Putamen (tissue), 1 donor: ENCODE results near the gene SLC29A2.

Experiments
- DNase-seq: peaks from one replicate; pipeline ENCODE4 v3.0.0-alpha.2; 2016; ENCODE audit warnings: low spot score

Gene SLC29A2, protein sequence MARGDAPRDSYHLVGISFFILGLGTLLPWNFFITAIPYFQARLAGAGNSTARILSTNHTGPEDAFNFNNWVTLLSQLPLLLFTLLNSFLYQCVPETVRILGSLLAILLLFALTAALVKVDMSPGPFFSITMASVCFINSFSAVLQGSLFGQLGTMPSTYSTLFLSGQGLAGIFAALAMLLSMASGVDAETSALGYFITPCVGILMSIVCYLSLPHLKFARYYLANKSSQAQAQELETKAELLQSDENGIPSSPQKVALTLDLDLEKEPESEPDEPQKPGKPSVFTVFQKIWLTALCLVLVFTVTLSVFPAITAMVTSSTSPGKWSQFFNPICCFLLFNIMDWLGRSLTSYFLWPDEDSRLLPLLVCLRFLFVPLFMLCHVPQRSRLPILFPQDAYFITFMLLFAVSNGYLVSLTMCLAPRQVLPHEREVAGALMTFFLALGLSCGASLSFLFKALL

DNA sequence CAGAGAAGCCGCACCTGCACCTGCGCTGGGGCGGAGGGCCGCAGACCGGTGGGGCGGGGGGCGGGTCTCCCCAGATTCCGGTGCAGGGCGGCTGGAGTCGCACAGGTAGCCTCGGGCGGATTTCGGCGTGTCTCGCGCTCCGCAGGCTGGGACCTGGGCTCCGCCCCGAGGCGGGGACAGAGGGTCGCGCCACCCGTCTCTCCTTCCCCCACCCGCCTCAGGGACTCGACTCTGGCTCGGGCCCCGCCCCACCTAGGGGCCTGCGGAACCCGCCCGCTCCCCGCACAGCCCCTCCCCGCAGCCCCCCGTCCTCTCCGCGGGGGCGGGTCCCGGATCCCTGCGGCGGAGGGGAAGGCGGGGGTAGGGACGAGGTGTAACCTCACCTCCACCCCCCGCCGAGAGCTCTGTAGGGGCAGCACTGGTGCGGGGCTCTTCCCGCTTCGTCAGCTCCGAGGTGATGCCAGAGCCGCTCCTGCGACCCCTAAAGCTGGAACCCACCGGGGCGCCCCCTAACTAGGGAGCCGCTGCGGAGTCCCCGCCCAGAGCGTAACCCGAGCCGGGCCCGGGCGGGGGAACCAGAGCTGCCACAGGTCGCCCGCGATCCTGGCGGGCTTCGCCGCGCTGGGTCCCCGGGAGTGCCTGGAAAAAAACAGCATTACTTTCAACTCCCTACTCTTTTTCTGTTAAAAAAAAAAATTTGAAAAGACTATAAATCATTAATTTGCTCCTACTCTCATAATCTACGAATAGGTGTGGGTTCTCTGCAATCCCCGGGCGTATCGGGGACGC, at the start of gene SLC29A2:
Gene SLC29A2 (minus strand): TSS at position 134 of the 789 bp plus-strand sequence. CDS start 169 bp downstream, outside the sequence.
- DNase-seq, result peak; percentile 46

DNA sequence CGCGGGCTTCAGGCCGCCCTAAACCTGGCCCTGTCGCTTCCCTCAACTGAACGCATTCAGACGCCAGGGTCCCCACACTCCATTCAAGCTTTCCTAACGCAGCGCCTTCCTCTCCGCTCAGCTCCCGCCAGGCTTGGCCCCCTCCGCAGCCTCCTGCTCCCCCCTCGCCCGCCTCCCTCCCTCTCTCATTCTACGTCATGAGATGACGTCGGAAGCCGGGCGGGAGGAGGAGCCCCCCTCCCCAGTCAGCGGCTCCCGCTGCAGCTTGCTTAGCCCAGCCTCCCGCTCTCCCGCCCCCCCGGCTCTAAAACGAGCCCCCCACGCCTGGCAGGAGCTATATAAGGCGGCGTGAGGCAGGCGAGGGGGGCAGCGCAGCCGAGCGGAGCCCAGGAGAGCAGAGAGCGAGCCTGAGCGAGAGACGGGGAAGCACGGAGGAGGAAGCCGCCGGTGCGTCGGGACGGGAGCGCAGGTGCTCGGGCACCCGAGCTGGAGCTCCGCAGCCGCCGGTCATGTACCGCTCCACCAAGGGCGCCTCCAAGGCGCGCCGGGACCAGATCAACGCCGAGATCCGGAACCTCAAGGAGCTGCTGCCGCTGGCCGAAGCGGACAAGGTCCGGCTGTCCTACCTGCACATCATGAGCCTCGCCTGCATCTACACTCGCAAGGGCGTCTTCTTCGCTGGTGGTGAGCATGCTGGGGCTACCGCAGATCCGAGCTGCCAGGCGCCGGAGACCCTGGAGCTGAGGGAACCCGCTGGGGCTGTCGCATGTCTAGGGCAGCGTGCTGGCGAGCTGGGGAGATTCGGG, 49.3 kb upstream of the SLC29A2 start, which contains the start of gene NPAS4:
Gene NPAS4 (plus strand): TSS at position 365 of the 806 bp plus-strand sequence. CDS start 145 bp downstream, at position 510.
- DNase-seq, result peak; percentile 77

DNA sequence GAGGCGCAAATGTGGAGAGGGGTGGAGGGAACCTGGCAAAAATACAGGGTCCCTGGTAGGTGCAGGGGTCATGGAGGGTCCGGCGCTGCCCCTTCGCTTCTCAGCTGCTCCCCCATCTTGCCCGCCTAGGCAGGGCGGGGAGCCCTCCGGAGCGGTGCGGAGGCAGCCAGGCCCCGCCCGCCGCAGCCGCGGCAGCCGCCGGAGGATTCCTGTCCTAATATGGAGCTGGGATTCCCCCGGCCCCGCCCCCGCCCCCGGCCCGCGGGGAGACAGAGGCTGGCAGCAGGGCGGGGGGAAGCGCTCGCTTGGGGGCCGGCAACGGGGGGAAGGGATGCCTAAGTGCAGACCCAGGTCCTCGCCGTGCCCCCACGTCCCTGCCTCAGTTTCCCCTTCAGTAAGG, 48.3 kb upstream of the SLC29A2 start:
- DNase-seq, result no peak

DNA sequence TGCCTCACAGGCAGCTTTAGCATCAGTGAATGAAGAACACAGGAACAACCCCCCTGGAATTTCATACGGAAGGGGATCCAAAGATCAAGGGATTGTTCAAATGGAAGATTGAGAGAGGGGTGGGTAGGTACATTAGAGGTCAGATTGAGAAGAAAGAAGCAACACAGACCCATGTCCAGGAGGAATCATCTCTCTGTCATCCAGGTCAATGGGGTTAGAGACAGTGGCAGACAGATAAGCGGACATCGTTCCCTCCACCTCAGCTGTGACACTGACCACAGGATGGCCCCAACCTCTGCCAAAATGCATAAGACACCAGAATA, 47.4 kb upstream of the SLC29A2 start:
- DNase-seq, result no peak

DNA sequence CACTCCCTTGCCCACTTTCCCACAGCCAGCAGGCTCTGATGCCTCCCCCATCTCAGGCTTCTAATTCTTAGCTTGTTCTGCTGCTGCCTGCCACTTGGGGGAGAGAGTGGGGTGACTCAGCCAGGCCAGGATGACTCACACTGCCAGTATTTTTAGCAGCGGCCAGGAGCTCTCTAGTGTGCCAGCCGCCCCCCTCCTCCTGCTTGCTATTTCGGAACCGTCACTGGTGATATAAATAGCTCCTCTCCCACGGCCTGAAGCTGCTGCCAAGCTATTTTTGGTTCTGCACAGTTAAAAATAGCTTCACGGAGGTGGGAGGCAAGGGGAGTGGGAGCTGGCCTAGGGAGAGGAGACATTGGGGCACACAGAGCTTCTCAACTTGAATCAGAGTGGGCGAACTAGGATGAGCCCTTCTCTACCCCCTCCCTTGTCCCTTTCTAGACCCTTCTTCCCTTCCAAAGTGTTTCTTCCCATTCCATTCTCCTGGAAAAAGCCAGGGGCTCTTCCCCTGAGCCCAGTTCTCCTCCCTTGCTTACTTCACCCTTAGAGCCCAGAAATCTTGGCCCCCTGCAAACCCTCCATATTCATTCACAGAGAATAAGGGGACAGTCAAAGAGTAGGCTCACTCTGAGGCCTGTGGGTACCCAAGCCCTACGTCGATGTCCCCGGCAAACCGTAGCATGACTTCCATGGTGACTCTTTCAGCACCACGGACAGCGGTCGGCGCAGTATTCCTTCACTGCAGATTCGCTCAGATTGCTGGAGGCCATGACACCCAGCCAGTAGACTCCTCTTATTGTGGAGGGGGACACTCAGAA, 46.8 kb upstream of the SLC29A2 start:
- peak; percentile 80 for DNase-seq

DNA sequence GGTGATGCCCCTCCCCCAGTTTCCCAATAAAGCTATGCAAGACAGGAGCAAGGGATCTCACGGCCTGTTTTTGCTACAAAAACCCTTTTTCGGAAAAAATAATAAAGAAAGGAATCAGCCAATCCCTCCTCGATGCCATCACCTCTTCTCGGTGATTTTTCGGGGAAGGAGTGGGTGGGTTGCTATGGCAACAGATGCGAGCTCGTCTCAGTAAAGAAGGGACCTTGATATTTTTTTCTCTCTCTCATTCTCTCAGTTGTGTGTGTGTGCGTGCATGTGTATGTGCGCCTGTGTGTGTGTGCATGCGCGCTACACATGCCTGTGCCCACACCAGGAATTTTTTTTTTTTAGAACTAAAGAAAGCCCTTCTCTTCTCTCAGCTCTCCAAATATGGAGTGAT, 45.4 kb upstream of the SLC29A2 start:
- peak; percentile 85 for DNase-seq

DNA sequence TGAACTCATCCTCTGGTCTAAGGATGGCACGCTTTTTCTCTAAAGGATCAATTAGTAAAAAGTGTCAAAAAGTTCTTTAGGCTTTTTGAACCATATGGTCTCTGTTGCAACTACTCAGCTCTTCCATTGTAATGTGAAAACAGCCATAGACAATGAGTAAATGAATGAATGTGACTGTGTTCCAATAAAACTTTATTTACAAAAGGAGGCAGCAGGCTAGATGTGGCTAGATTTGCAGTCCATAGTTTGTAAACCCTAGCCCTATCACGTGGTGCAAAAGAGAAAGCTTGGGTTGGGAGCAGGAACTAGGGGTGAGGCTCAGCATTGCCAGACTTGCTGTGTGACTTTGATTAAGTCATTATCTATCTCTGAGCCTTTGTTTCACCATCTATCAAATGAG, 43.9 kb upstream of the SLC29A2 start:
- DNase-seq, result no peak

DNA sequence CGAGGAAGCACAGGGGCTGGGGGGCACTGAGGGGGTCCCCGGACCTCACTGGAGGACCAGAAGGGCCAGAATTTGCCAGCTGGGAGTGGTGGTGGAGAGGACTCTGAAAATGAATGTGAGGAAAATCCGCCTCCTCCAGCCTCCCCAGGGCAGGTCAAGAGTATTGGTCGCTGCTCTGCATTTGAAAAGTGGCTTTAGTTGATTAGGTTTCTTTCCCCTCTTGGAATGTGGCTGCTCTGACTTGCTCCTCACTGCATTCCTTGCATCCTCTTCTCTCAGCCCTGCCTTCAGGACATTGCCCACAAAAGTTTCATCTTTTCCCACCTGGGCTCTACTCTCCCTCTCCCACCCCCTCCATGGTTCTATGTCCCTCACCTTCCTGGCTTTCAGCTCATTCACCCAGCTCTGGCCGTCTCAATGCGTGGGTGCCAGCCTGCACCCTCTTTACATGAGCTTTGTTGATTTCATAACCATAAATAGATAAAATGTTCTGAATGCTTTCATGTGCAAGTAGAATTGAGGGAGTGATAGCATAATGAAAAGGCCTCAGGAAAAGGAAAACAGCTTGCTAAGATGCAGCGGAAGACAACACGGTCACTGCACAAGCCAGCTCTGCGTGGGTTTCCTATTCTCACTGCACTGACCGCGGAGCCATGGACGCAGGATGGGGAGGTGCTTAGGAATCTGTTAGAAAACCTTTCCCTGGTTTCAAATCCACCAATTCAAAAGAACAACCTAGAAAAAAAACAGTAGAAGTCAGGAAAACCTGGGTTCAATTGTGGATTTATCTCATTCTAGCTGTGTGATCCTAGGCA, 42.8 kb upstream of the SLC29A2 start:
- DNase-seq, result no peak

DNA sequence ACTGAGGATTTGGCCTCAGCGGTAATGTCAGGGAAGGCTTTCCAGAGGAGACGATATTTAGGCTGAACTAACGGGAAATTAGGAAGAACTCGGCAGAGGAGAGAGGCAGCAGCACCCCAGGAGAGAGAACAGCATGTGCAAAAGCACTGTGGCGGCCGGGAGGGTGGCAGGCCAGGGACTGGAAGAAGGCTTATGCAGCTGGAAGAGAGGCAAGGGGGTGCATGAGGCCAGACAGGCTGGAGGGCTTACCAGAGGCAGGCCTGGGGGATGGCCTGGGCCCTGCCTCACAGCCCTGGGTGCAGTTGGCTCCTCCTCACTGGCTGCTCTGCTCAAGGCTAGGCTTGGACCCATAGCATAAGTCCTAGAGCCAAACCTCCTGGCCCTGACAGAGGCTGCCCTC, 41.6 kb upstream of the SLC29A2 start:
- no peak for DNase-seq

DNA sequence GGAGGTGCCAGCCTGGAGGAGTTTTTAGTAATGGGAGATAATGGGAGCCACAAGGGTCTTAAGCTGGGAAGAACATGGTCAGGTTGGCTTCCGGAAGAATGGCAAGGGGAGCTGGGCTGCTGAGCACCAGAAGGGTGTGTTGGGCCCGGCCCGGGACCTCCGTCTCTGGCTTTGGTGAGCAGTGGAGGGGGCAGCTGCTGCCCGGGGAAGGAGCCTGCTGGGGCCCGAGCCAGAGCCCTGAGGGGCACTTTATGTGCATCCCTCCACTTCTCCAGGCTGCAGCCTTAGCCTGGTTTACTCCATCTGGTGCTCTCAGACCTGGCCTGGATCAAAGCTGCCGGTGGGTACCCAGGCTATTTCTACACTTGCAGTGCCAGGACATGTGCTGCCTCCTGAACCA, 40.5 kb upstream of the SLC29A2 start:
- no peak for DNase-seq

DNA sequence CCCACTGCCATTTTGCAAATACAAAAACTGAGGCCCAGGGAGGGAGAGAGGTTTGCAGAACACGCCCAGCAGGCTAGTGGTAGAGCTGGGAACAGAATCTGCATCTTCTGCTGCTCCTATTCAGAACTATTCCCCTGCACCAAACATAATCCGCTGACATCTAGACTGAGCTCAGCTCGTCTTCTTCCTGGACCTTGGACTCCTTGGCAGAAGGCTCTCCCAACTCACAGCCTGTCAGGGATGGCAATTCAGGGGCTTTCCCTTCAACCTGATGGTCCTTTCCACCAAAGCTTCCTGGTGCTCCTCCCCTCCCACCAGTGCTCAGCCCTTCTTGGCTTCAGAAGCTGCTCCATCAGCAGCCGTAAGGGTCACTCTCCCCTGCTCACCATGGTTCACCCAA, 39.8 kb upstream of the SLC29A2 start:
- no peak for DNase-seq

DNA sequence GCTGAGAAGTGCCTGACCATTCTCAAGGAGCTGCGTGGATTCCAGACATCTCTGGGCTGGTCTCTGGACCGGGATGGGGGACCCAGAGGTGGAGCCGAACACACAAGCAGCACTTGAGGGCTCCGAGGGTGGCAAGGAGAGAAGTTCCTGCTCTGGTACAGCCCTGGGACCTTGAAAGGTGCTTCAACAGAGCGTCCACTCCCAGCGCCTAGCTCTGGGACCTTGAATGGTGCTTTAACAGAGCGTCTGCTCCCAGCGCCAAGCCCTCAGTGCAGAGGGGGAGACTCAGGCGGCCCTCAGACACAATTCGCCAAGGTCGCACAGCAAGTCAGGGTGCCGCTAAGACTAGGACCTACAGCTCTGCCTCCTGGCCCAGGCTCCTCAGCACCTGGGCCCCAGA, 38.6 kb upstream of the SLC29A2 start:
- no peak for DNase-seq

DNA sequence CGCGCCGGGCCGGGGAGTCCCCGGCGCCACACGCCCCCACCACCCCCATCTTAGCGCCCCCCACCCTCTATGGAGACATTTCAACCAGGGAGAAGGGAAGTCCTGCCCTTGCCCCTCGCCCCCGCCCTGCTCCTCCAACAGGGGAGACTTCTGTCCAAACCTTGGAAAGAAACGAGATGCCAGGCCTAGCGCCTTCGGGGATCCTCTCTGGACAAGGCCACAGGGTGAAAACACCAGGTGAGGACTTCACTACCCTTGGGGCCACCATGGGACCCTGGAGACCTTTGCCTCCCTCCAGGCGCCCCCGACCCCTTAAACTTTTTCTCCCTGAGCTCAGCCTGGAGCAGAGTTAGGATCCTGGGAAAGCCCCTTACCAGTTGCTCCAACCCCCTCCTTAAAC, 37.7 kb upstream of the SLC29A2 start:
- DNase-seq, result no peak

DNA sequence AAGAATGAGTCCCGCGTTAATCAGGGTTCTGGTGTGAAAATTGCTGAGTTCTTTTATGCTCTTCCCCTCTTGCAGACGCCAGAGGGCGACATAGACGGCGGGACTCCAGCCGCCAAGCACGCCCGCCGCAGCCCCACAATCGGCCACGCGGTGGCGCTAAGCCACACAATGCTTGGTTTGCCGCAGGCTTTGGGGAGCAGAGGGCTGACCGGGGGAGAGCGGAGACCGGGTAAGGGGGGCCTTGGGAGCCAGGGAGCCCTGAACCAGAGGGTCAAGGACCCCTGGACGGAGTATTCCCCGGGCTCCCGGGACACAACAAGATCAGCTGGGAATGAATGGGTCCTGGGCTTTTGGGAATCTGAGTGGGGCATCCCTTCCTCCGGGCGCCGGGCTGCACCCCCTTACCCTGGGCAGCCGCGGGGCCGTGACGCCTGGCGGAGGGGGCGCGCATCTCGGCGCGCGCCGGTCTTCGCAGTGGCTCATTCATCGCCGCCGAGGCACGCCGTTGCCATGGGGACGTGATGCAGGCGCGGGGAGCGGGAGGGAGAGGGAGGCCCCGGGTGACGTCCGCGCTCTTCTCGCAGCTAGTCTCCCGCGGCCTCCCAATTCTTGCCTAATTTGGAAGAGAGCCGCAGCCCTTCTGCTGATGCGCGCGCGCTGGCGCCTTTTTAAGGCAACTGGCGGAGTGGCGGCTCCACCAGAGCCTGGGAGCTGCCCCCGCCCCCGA, 37.1 kb upstream of the SLC29A2 start:
- peak; percentile 86 for DNase-seq

DNA sequence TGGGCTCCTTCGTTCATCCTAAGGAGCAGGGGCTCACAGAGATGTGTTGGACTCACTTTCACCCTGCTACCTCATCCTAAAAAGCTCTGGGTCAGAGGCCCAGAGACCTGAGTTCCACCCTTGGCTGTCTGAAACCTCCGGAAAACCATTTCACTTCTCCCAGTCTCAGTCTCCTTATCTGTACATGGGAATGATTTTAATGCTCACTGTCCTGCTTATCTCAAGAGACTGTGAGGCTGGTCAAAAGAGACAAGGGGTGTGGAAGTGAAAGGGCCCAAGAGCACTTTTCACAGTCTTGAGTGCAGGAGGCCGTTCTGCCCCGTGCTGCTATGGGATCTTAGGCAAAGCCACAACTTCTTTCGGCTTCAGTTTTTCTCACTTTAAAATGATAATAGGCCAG, 36.1 kb upstream of the SLC29A2 start:
- no peak for DNase-seq

DNA sequence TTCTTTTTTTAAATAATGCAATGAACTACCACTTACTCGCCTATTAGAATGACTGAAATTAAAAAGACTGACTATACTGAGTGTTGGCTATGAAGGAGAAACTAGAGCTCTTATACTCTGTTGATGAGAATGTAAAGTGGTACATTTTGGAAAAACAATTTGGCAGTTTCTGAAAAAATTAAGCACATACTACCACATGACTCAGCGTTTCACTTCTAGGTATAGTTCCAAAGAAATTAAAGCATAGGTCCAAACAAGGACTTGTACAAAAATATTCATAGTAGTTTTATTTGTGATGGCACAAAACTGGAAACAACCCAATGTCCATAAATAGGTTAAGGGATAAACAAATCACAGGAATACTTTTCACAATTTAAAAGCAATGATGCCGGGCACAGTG, 22.4 kb upstream of the SLC29A2 start:
- DNase-seq, result no peak

DNA sequence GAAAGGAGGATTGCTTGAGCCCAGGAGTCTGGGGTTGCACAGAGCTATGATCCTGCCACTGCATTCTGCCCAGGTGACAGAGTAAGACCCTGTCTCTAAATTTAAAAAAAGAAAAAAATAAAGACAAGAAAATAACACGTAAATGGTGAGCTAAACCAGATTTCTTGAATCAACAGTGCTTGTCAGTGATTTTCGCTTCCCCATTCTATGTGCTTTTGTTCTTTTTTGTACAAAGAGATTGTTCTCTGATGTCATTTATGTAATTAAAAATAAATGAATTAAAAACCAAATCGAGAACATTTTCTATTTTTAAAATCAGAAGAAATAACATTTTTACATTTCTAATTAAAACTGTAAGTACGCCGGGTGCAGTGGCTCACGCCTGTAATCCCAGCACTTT, 19.8 kb upstream of the SLC29A2 start:
- DNase-seq, result no peak

DNA sequence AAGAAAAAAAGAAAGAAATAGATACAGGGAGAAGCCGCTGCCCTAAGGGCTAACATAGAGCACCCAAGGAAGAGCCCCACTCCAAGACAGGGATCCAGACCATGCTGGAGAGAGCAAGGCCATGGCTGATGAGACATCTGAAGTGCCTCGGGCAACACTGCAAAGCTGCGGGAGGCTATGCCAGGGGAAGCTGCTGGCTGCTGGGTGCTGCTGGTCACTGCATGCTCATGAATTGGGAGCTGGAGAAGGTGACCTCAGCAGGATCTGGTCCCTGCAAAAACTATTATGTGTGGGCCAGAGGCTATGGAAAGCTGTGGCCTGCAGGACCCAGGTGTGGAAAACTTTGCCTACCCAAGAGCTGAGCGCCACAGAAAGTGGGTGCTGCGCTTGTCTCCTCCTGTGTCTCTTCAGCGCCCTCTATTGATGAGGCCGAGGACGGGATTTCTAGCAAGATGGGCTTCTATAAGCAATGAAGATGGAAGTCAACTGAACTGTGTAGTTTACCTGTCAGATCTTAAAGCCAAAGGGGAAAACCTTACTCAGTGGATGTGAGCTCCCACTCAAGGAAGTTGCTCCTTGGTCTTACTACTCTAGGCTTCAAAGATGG, 17.3 kb upstream of the SLC29A2 start:
- peak; percentile 34 for DNase-seq
